HG02642 (cell line): Measurements from ENCODE around the gene ZIC5.
"Not testable (repeated sequence)": the region's sequence is repeated elsewhere in the genome, so short reads cannot be mapped to it uniquely, and the experiment has no call there.

Experiments
- ATAC-seq: cut with Tn5 transposase; IDR thresholded peaks from one replicate; pipeline ENCODE4 v1.9.1; 2021; ENCODE audit warnings: mild to moderate bottlenecking; ENCODE audit not compliant: unreplicated experiment, poor library complexity

The ZIC5 gene

GRCh38 chr13:99945515-99945914, 26.1 kb downstream of the ZIC5 start:
- ATAC-seq = not testable (repeated sequence)

GRCh38 chr13:99944606-99945005, 27.0 kb downstream of the ZIC5 start:
- ATAC-seq = no peak

- ATAC-seq = no peak
Observed at GRCh38 chr13:99944102-99944501, 27.5 kb downstream of the ZIC5 start.

GRCh38 chr13:99941911-99942310, 29.7 kb downstream of the ZIC5 start:
- ATAC-seq = no peak

- ATAC-seq = no peak
Observed at GRCh38 chr13:99941086-99941485, 30.5 kb downstream of the ZIC5 start.

GRCh38 chr13:99938635-99939034, 32.9 kb downstream of the ZIC5 start:
- no peak for ATAC-seq

- ATAC-seq = no peak
Observed at GRCh38 chr13:99935772-99936171, 35.8 kb downstream of the ZIC5 start.

- ATAC-seq = no peak
Observed at GRCh38 chr13:99932912-99933311, 38.7 kb downstream of the ZIC5 start.

- ATAC-seq = no peak
Observed at GRCh38 chr13:99930925-99931324, 40.6 kb downstream of the ZIC5 start.

- ATAC-seq = no peak
Observed at GRCh38 chr13:99929866-99930265, 41.7 kb downstream of the ZIC5 start.

GRCh38 chr13:99926014-99926731, 45.4 kb downstream of the ZIC5 start:
- ATAC-seq = no peak

GRCh38 chr13:99923877-99924582, 47.5 kb downstream of the ZIC5 start:
- no peak for ATAC-seq

GRCh38 chr13:99922631-99923404, 48.7 kb downstream of the ZIC5 start:
- ATAC-seq = no peak

- ATAC-seq = no peak
Observed at GRCh38 chr13:99919132-99919531, 52.4 kb downstream of the ZIC5 start.

GRCh38 chr13:99916366-99917103, 55.0 kb downstream of the ZIC5 start:
- peak; percentile 76 for ATAC-seq

GRCh38 chr13:99913167-99913566, 58.4 kb downstream of the ZIC5 start:
- no peak for ATAC-seq
